Colonic mucosa (tissue), 4 donors: ENCODE data around the gene PPP2R3C. TPM values are rescaled to one million over a fixed set of nuclear protein-coding genes. Genes with fewer than 3 reads are reported as not detected.

Experiments
- DNase-seq: peaks from one replicate; pipeline ENCODE4 v3.0.0-alpha.2; 2020
- H3K27ac ChIP-seq: fragments of 200-600 bp; one replicate; pipeline ENCODE4 v1.8.0; 2021
- H3K27me3 ChIP-seq: fragments of 200-600 bp; one replicate; pipeline ENCODE4 v1.8.0; 2021
- H3K36me3 ChIP-seq: fragments of 200-600 bp; one replicate; pipeline ENCODE4 v1.8.0; 2021
- H3K4me1 ChIP-seq: fragments of 200-600 bp; one replicate; pipeline ENCODE4 v1.8.0; 2021; ENCODE audit warnings: mild to moderate bottlenecking
- H3K4me3 ChIP-seq: fragments of 200-600 bp; one replicate; pipeline ENCODE4 v1.8.0; 2021
- H3K9ac ChIP-seq, 2 donors: one replicate each; pipeline ENCODE4 v1.7.0; 2013; ENCODE audit warnings: control low read depth in 2 of 2, low read depth in 2 of 2, low read length in 2 of 2
- H3K9me3 ChIP-seq: fragments of 200-600 bp; one replicate; pipeline ENCODE4 v1.8.0; 2021
- intact Hi-C: fragments of 100-400 bp; cut with DNase I; formaldehyde crosslinking; loops from one replicate; pipeline ENCODE4 v1.14.1; 2022
- total RNA-seq, 2 donors: library from RNA; stranded (reverse); fragmentation: NEBNext Ultra II Directional in 1 of 2; extraction: Animal tissue kit (Norgen Biotek cat#: 25700) in 1 of 2; gene quantifications; one replicate each; pipeline ENCODE4 v1.2.1, GENCODE V29; 2021
- TF ChIP-seq, protein P1 (sequence below): fragments of 200-600 bp; IDR thresholded peaks from one replicate; pipeline ENCODE4 v1.8.0; 2022; ENCODE audit warnings: antibody characterized with exemption, mild to moderate bottlenecking
- donor health status: healthy.
- donor health status: DM: no; HTN: no; CAD: no.
- donor health status: DM: no; HTN: no; CAD: no.

PPP2R3C gene
- total RNA-seq, result 10 to 100 TPM; 17.7 to 26.3 TPM

DNA sequence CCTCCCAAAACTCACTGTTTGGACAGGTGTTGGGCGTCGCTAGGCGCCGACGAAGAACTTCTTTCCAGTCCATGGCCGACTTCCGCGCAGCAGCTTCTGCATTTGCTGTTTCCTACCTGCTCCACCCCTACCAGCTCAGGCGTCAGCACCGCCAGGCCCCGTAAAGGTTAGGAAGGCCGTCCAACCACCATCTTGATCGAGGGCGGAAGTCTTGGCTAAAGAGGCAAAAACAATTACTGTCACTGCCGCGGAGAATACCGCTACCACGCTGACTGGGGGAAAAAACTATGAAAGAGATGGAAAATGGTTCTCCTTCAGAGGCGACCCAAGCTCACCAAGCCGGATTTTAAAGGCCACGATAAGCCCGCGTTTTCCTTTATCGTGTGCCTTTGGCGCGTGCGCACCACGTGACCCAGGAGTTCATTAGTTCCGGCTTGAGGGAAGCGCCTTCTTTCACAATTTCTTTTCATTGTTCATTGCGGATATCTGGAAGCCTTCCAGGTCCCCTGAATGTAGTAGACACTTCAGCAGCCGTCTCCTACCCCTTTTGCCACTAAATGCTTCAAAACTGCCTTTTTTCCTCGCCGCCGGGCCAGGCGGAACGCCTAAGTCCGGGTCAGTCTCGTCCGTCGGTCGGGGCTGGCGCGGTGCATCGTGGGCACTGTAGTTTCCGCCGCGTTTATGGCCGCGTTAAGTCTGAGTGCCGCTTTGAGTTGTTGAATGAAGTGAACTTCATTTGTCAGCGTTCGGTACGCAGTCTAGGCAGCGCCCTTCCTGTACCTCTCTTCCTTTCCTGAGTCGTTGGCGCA is at the start of gene PPP2R3C, which contains the start of gene PRORP:
Gene PPP2R3C, minus strand, starts transcription at position 104 of the 809 bp plus-strand sequence. Its CDS starts 31 bp downstream, at position 73.
Gene PRORP, plus strand, starts transcription at position 666 of the 809 bp plus-strand sequence. CDS start 694 bp downstream, outside the sequence.
- peak within 1 kb of the TSS; percentile 72 for H3K4me3 ChIP-seq
- no peaks in the 10 kb centered on the region for H3K27me3 ChIP-seq
- H3K27ac ChIP-seq, result peak within 1 kb of the TSS; percentile 94
- H3K9ac ChIP-seq, result peak within 1 kb of the TSS; percentile 89 to 98
- intact Hi-C loops, result loop anchor here (5.0 kb wide), 1 partner anchor 70 kb away; no protein-coding TSS in a partner anchor
- TF ChIP-seq, protein P1, sequence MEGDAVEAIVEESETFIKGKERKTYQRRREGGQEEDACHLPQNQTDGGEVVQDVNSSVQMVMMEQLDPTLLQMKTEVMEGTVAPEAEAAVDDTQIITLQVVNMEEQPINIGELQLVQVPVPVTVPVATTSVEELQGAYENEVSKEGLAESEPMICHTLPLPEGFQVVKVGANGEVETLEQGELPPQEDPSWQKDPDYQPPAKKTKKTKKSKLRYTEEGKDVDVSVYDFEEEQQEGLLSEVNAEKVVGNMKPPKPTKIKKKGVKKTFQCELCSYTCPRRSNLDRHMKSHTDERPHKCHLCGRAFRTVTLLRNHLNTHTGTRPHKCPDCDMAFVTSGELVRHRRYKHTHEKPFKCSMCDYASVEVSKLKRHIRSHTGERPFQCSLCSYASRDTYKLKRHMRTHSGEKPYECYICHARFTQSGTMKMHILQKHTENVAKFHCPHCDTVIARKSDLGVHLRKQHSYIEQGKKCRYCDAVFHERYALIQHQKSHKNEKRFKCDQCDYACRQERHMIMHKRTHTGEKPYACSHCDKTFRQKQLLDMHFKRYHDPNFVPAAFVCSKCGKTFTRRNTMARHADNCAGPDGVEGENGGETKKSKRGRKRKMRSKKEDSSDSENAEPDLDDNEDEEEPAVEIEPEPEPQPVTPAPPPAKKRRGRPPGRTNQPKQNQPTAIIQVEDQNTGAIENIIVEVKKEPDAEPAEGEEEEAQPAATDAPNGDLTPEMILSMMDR, result no peak
- DNase-seq, result peak; percentile 91
- H3K4me1 ChIP-seq, result peaks cover 9% of the 10 kb centered on the region
- no peaks in the 10 kb centered on the region for H3K9me3 ChIP-seq
- H3K36me3 ChIP-seq, result no peaks in the 10 kb centered on the region

DNA sequence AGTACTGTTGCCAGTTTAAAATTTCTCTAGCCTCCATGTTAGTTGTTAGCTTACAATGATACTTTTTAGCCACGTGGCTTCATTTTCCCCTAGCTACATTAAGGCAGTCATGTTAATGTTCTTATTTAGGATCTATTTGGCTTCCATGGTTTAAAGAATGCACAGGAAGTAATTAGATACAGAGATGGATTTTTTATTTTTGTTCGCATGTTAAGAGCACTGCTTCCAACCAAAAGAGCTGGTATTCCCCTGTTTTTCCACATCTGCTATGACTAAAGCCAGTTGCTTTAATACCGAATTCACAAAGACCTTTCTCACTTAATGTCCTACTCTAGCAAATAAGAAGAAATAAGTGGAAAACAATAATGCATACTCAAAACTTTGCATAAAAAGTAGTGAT is 45.7 kb upstream of the PPP2R3C start:
- no peaks in the 10 kb centered on the region for H3K36me3 ChIP-seq
- H3K9ac ChIP-seq, result no peak overlapping the region
- no peaks in the 10 kb centered on the region for H3K4me1 ChIP-seq
- H3K9me3 ChIP-seq, result no peaks in the 10 kb centered on the region
- no peaks in the 10 kb centered on the region for H3K27me3 ChIP-seq
- TF ChIP-seq, protein P1, result no peak
- H3K27ac ChIP-seq, result no peak overlapping the region
- intact Hi-C loops, result no loop called here
- DNase-seq, result no peak
- H3K4me3 ChIP-seq, result no peak overlapping the region

DNA sequence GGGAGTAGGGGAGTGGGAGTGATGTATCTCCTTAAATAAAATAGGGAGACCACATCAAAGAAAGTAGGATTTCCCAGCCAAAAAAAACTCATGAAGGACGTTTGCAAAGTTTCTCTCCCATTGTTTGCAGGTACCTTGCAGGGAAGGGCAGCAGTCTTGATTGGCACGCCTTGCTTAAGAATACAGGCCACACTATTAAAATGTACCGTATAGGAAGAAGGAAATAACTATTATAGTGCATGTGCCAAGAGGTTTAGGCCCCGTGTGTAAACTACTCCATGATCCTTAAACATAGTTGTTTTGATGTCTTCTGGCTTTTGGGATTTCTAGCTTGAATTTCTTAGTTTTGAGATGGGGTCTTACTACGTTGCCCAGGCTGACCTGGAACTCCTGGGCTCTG is 43.1 kb upstream of the PPP2R3C start:
- Histone ChIP-seq H3K9ac (no peak overlapping the region), H3K36me3 (no peaks in the 10 kb centered on the region), H3K9me3 (no peaks in the 10 kb centered on the region), H3K4me1 (no peaks in the 10 kb centered on the region), H3K27ac (no peak overlapping the region), H3K27me3 (no peaks in the 10 kb centered on the region), H3K4me3 (no peak overlapping the region)
- no peak for DNase-seq
- TF ChIP-seq, protein P1, result no peak
- intact Hi-C loops, result no loop called here

DNA sequence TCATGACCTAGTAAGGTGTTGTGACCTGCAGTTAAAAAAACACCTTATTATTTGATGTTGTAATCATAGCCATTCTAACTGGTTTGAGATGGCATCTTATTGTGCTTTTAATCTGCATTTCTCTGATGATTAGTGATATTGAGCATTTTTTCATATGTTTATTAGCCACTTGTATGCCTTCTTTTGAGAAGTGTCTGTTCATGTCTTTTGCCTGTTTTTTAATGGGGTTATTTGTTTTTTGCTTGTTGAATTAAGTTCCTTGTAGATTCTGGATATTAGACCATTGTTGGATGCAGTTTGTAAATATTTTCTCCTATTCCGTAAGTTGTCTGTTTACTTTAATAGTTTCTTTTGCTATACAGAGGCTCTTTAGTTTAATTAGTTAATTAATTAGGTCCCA is 41.6 kb upstream of the PPP2R3C start:
- no peaks in the 10 kb centered on the region for H3K27me3 ChIP-seq

DNA sequence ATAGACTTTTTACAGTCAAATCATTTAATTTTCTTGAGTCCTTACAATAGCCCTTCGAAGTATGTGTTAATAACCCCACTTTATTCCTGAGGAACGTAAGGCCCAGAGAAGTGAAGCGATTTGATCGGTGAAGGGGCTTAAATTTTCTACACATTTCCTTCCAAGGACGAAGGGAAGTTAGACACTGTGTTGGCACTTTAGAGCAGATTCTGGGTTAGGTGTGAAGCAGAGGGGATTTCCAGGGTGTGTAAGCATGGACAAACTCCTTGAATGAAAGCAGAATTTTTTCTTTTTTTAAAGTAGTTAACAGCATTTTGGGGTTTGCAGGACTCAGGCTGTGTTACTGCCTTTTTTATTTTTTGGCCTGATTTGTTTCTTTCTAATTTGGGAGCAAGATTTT is 39.4 kb upstream of the PPP2R3C start:
- Histone ChIP-seq H3K4me1 (no peaks in the 10 kb centered on the region), H3K36me3 (no peaks in the 10 kb centered on the region), H3K9me3 (no peaks in the 10 kb centered on the region), H3K4me3 (no peak overlapping the region), H3K9ac (no peak overlapping the region), H3K27me3 (no peaks in the 10 kb centered on the region), H3K27ac (no peak overlapping the region)
- no peak for DNase-seq
- TF ChIP-seq, protein P1, result no peak
- intact Hi-C loops, result no loop called here

More for the DNA sequence above, 41.6 kb upstream of the PPP2R3C start:
- no peak for DNase-seq
- TF ChIP-seq, protein P1, result no peak
- Histone ChIP-seq H3K27ac (no peak overlapping the region), H3K36me3 (no peaks in the 10 kb centered on the region), H3K4me1 (no peaks in the 10 kb centered on the region), H3K4me3 (no peak overlapping the region), H3K9ac (no peak overlapping the region), H3K9me3 (no peaks in the 10 kb centered on the region)
- intact Hi-C loops, result no loop called here
